ENCODE data around the gene CACNA2D1.

CACNA2D1 gene

GRCh38 chr7:82044497-82045080, 399.0 kb downstream of the CACNA2D1 start:
- peak; percentile 82 for ATAC-seq
- TF ChIP-seq OSR1 (CRISPR knock-in tag; IDR thresholded peaks at IDR 0.05) (no peak), SNAI2 (CRISPR knock-in tag; IDR thresholded peaks at IDR 0.05) (no peak), ZC3H10 (CRISPR knock-in tag; IDR thresholded peaks at IDR 0.05) (no peak), ZNF565 (CRISPR knock-in tag; conservative IDR thresholded peaks at IDR 0.05; ENCODE audit: low read depth) (no peak), TCF4 (CRISPR knock-in tag; IDR thresholded peaks at IDR 0.05; ENCODE audit: borderline replicate concordance) (no peak), GLIS3 (CRISPR knock-in tag; IDR thresholded peaks at IDR 0.05) (no peak), BACH2 (CRISPR knock-in tag; IDR thresholded peaks at IDR 0.05; ENCODE audit: borderline replicate concordance) (no peak), TOX (CRISPR knock-in tag; IDR thresholded peaks at IDR 0.05; ENCODE audit: borderline replicate concordance) (no peak), RARB (CRISPR knock-in tag; IDR thresholded peaks at IDR 0.05) (no peak), ZFP3 (CRISPR knock-in tag; IDR thresholded peaks at IDR 0.05) (no peak), ZNF70 (CRISPR knock-in tag; IDR thresholded peaks at IDR 0.05) (no peak), CSRNP3 (CRISPR knock-in tag; IDR thresholded peaks at IDR 0.05) (no peak), CREB5 (CRISPR knock-in tag; IDR thresholded peaks at IDR 0.05; ENCODE audit: low read depth) (no peak), ZNF8 (CRISPR knock-in tag; IDR thresholded peaks at IDR 0.05) (no peak), ARNTL (CRISPR knock-in tag; IDR thresholded peaks at IDR 0.05; ENCODE audit: borderline replicate concordance, low read depth) (no peak), ESRRG (CRISPR knock-in tag; IDR thresholded peaks at IDR 0.05) (no peak)

GRCh38 chr7:82039621-82040020, 404.0 kb downstream of the CACNA2D1 start:
- ATAC-seq = no peak
- TF ChIP-seq OSR1 (CRISPR knock-in tag; IDR thresholded peaks at IDR 0.05) (no peak), SNAI2 (CRISPR knock-in tag; IDR thresholded peaks at IDR 0.05) (no peak), RARB (CRISPR knock-in tag; IDR thresholded peaks at IDR 0.05) (no peak), ZC3H10 (CRISPR knock-in tag; IDR thresholded peaks at IDR 0.05) (no peak), TSHZ2 (CRISPR knock-in tag; IDR thresholded peaks at IDR 0.05) (no peak), TOX (CRISPR knock-in tag; IDR thresholded peaks at IDR 0.05; ENCODE audit: borderline replicate concordance) (no peak), GLIS3 (CRISPR knock-in tag; IDR thresholded peaks at IDR 0.05) (no peak), ARNTL (CRISPR knock-in tag; IDR thresholded peaks at IDR 0.05; ENCODE audit: borderline replicate concordance, low read depth) (no peak), CSDC2 (CRISPR knock-in tag; IDR thresholded peaks at IDR 0.05) (no peak), ZFP30 (CRISPR knock-in tag; IDR thresholded peaks at IDR 0.05) (no peak), BACH2 (CRISPR knock-in tag; IDR thresholded peaks at IDR 0.05; ENCODE audit: borderline replicate concordance) (no peak), ISL1 (CRISPR knock-in tag; IDR thresholded peaks at IDR 0.05) (no peak), ZNF8 (CRISPR knock-in tag; IDR thresholded peaks at IDR 0.05) (no peak), ZNF565 (CRISPR knock-in tag; conservative IDR thresholded peaks at IDR 0.05; ENCODE audit: low read depth) (no peak), CREB5 (CRISPR knock-in tag; IDR thresholded peaks at IDR 0.05; ENCODE audit: low read depth) (no peak), POU6F1 (CRISPR knock-in tag; IDR thresholded peaks at IDR 0.05; ENCODE audit: borderline replicate concordance, low read depth) (no peak), PATZ1 (CRISPR knock-in tag; IDR thresholded peaks at IDR 0.05; ENCODE audit: borderline replicate concordance) (no peak), CSRNP3 (CRISPR knock-in tag; IDR thresholded peaks at IDR 0.05) (no peak), TCF4 (CRISPR knock-in tag; IDR thresholded peaks at IDR 0.05; ENCODE audit: borderline replicate concordance) (no peak)

All from SK-N-SH treated with all-trans-retinoic acid at 6 μM for 48 hours (cell line).